ENCODE results near the gene TCFL5.

DNA sequence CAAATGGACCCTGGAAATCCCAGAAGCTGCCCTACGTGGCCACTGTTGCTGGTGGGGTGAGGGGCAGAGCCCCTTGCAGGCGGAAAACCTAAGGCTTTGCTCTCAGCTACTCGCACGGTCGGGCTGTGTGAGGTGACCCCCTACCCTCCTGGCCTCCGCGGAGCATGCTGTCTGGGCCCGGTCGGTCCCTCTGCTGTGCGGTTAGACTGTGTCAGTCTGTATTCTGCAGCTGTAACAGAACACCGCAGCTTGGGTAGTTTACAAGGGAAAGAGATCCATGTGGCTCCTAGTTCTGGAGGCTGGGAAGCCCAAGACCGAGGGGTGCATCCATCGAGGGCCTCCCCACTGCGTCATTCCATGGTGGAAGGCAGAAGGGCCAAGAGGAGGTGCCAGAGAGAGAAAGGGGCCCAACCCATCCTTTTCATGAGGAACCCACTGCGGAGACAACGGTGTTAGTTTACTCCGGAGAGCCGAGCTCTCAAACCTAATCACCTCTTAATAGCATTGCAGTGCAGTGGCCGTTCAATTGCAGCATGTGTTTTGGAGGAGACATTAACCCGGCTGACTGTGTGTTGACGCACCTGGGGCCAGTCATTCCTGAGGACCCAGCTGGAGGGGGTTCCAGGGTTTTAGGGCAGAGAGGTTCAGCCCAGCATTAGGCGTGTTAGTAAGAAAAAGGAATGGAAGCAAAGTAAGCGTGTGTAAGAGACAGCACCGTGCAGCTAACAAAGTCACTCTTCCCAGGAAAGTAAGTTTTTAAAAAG lies 26.5 kb downstream of the TCFL5 start:
- TF ChIP-seq, protein P1, sequence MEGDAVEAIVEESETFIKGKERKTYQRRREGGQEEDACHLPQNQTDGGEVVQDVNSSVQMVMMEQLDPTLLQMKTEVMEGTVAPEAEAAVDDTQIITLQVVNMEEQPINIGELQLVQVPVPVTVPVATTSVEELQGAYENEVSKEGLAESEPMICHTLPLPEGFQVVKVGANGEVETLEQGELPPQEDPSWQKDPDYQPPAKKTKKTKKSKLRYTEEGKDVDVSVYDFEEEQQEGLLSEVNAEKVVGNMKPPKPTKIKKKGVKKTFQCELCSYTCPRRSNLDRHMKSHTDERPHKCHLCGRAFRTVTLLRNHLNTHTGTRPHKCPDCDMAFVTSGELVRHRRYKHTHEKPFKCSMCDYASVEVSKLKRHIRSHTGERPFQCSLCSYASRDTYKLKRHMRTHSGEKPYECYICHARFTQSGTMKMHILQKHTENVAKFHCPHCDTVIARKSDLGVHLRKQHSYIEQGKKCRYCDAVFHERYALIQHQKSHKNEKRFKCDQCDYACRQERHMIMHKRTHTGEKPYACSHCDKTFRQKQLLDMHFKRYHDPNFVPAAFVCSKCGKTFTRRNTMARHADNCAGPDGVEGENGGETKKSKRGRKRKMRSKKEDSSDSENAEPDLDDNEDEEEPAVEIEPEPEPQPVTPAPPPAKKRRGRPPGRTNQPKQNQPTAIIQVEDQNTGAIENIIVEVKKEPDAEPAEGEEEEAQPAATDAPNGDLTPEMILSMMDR (IDR thresholded peaks at IDR 0.05; ENCODE audit: low read length) = no peak
- no peak for TF ChIP-seq EZH2phosphoT487 (IDR thresholded peaks at IDR 0.05; ENCODE audit: low read length)
